ENCODE data around the gene PITHD1. TPM values are rescaled to one million over a fixed set of nuclear protein-coding genes. Genes with fewer than 3 reads are reported as not detected.

The PITHD1 gene
- total and polyA plus RNA-seq, 2 of the 8 experiments (the other 6 are each of a cell fraction or from before 2014, with no cell fraction given): 67.4 to 68.8 TPM

DNA sequence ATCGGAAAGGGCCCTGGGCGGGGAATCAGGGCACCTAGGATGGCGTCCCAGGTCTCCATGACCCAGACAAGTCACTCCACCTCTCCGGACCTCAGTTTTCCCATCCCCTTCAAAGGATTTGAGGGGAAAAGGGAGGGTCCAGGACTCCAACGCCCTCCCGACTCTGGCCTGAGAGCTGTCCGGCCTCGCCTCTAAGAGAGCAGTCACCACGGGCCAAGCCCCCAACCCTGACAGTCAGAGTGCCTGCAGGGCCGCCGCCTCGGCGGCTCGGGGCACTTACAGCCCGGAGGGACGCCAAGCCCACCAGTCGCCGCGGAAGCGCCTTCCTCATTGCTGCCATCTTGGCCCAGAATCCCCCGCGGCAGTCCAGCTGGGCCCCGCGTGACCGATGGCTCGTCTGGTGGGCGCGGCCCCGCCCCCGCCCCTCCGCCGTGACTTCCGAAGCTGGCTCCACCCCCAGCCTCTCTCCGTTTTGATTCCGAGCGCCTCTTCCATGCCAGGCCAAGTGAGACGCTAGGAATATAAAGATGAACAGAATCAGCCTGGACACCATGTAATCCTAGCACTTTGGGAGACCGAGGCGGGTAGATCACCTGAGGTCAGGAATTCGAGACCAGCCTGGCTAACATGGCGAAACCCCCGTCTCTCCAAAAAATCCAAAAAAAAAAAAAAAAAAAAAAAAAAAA, 47.0 kb downstream of the PITHD1 start, which contains the start of gene HMGCL:
Gene HMGCL, minus strand, starts transcription at position 354 of the 686 bp plus-strand sequence. Its CDS starts 14 bp downstream, at position 340.
- peaks cover 0 to 6% (median 1%) of the 10 kb centered on the region in 4 experiments; a peak in 2 of 7 replicates for H3K4me1 ChIP-seq (replicated peaks in 1 of 4; ENCODE audit: control insufficient read depth in 3 of 4, insufficient read depth in 4 of 4, low read length in 3 of 4)
- H2AK5ac ChIP-seq (ENCODE audit: low read depth, low read length): no peak within 1 kb of the TSS
- H2BK20ac ChIP-seq (ENCODE audit: low read length): no peak within 1 kb of the TSS
- H3K9me3 ChIP-seq (ENCODE audit: insufficient read depth in 2 of 2, low read depth in 1 of 2, low read length in 1 of 2): no peaks in the 10 kb centered on the region
- no peaks in the 10 kb centered on the region for H3K36me3 ChIP-seq (ENCODE audit: control insufficient read depth in 2 of 4, insufficient read depth in 4 of 4, low read length in 3 of 4)
- H3K4me2 ChIP-seq (ENCODE audit: insufficient read depth in 1 of 2, low read depth in 2 of 2, low read length in 2 of 2): peak within 1 kb of the TSS; percentile 86 to 88
- POLR2A ChIA-PET (ENCODE audit: partially characterized antibody): interaction anchor here (0.7 to 4.2 kb wide), 13 partner anchors 9 to 86 kb away, joined by 3 to 28 read pairs (median 3); partner anchors contain the start of genes GALE and PITHD1
- H3K4me3 ChIP-seq (ENCODE audit: extremely low read depth in 1 of 4, insufficient read depth in 2 of 4, low read depth in 3 of 4, low read length in 4 of 4): peak within 1 kb of the TSS; percentile 90 to 96 (median 94)
- peak within 1 kb of the TSS; percentile 68 for H2BK120ac ChIP-seq (replicated peaks; ENCODE audit: low read depth, low read length)
- DNase-seq (ENCODE audit: low read depth in 1 of 2, low spot score in 2 of 2): peak in 1 of 2 experiments; percentile 92
- H3K4ac ChIP-seq (replicated peaks; ENCODE audit: insufficient read length, low read depth, low read length): peak within 1 kb of the TSS; percentile 72
- 2% methylated on average over 32 of the region's 42 CpGs; no CpG with 5 or more reads in 1 of the 2 experiments for whole genome bisulfite sequencing, 2 experiments (ENCODE audit: extremely low coverage in 1 of 2, insufficient coverage in 1 of 2, insufficient read length in 1 of 2, insufficient replicate concordance in 2 of 2, low coverage in 1 of 2, low lambda C conversion rate in 2 of 2, missing lambda C conversion rate in 1 of 2)
- H3K79me1 ChIP-seq (ENCODE audit: low read depth, low read length): 0 out of 2 replicates have a peak, but pooled peaks cover 3% of the 10 kb centered on the region
- H3K56ac ChIP-seq (replicated peaks; ENCODE audit: insufficient read length, low read depth, low read length): peak within 1 kb of the TSS; percentile 42
- no peaks in the 10 kb centered on the region for H3K27me3 ChIP-seq (replicated peaks in 1 of 4; ENCODE audit: control insufficient read depth in 3 of 4, extremely low read depth in 1 of 4, insufficient read depth in 3 of 4, low read length in 3 of 4)
- no peak within 1 kb of the TSS for H2BK12ac ChIP-seq (ENCODE audit: low read depth, low read length)
- H2BK15ac ChIP-seq (ENCODE audit: low read length): no peak within 1 kb of the TSS
- H2AFZ ChIP-seq (ENCODE audit: low read length): peak within 1 kb of the TSS; percentile 73; the same call in 1 of the 2 replicates
- H3K27ac ChIP-seq (ENCODE audit: low read depth, low read length): peak within 1 kb of the TSS; percentile 96
- H3K14ac ChIP-seq (ENCODE audit: insufficient read length): peak within 1 kb of the TSS; percentile 94
- peaks cover 4% of the 10 kb centered on the region for H3K23me2 ChIP-seq (ENCODE audit: low read depth, low read length)
- no peak for FAIRE-seq
- H4K91ac ChIP-seq (replicated peaks; ENCODE audit: insufficient read length, low read length): peak within 1 kb of the TSS; percentile 60
- peak within 1 kb of the TSS; percentile 98 for H4K8ac ChIP-seq (ENCODE audit: extremely low read depth, insufficient read depth, low read length)
- CTCF ChIA-PET (ENCODE audit: partially characterized antibody): interaction anchor here (0.6 to 8.5 kb wide), 9 partner anchors 14 to 1785 kb away, joined by 3 to 99 read pairs (median 3); no protein-coding TSS in a partner anchor
- peak within 1 kb of the TSS; percentile 82 for H4K5ac ChIP-seq (ENCODE audit: insufficient read length, low read depth, low read length)
- no peak within 1 kb of the TSS for H3K23ac ChIP-seq (ENCODE audit: insufficient read length)
- H4K20me1 ChIP-seq (replicated peaks in 1 of 2; ENCODE audit: control insufficient read depth in 1 of 2, insufficient read depth in 2 of 2, low read length in 2 of 2): no peaks in the 10 kb centered on the region
- peaks cover 0 to 3% of the 10 kb centered on the region in 2 experiments; a peak in 1 of 4 replicates for H3K79me2 ChIP-seq (ENCODE audit: control insufficient read depth in 1 of 2, insufficient read depth in 2 of 2, low read length in 2 of 2)
- peak within 1 kb of the TSS; percentile 90 to 94 (median 93) for H3K9ac ChIP-seq (replicated peaks in 1 of 4; ENCODE audit: extremely low read depth in 1 of 4, low read depth in 3 of 4, low read length in 3 of 4)
- peak within 1 kb of the TSS; percentile 95 for H3K18ac ChIP-seq (ENCODE audit: extremely low read depth, low read length)
- peak within 1 kb of the TSS; percentile 96 for H2BK5ac ChIP-seq (ENCODE audit: low read depth, low read length)
- TF ChIP-seq TBP (IDR thresholded peaks at IDR 0.05; ENCODE audit: low read depth, low read length): peak; percentile 86
- no peak for TF ChIP-seq RAD21 (IDR thresholded peaks at IDR 0.05 in 1 of 2, conservative IDR thresholded peaks at IDR 0.05 in 1 of 2; ENCODE audit: low read depth in 2 of 2, low read length in 2 of 2)
- TF ChIP-seq EGR1 (IDR thresholded peaks at IDR 0.05; ENCODE audit: borderline replicate concordance, low read depth, low read length): peak; percentile 87
- TF ChIP-seq, protein P1, sequence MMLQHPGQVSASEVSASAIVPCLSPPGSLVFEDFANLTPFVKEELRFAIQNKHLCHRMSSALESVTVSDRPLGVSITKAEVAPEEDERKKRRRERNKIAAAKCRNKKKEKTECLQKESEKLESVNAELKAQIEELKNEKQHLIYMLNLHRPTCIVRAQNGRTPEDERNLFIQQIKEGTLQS (IDR thresholded peaks at IDR 0.05; ENCODE audit: insufficient read depth, low read depth, low read length): peak; percentile 45; the same call in 1 of the 2 replicates
- peak; percentile 95 for TF ChIP-seq POLR2AphosphoS5 (IDR thresholded peaks at IDR 0.05; ENCODE audit: low read depth, low read length)
- TF ChIP-seq NANOG (IDR thresholded peaks at IDR 0.05; ENCODE audit: insufficient read depth, low read depth, low read length, poor library complexity, severe bottlenecking): no peak
- peak; percentile 50 for TF ChIP-seq KDM4A (IDR thresholded peaks at IDR 0.05; ENCODE audit: low read depth, low read length, severe bottlenecking)
- TF ChIP-seq HDAC2 (IDR thresholded peaks at IDR 0.05; ENCODE audit: borderline replicate concordance in 1 of 2, low read depth in 2 of 2, low read length in 2 of 2): 0 out of 4 replicates have a peak, but pooled peaks have one; percentile 46 to 85
- TF ChIP-seq SUZ12 (IDR thresholded peaks at IDR 0.05; ENCODE audit: low read length): no peak
- peak; percentile 96 for TF ChIP-seq YY1 (IDR thresholded peaks at IDR 0.05; ENCODE audit: low read depth, low read length)
